ENCODE data around the gene ATG10.
A peak's percentile ranks its signal among the peaks of the same experiment; 100 is the strongest.

Gene ATG10

GRCh38 chr5:81971712-81972491 is at the start of gene ATG10:
Gene ATG10, plus strand, starts transcription at chr5:81972023. Its CDS starts 15,548 bp downstream, at chr5:81987571.
- Histone ChIP-seq H3K9me3 (no peaks in the 10 kb centered on the region), H4K20me1 (no peaks in the 10 kb centered on the region), H3K4me2 (peak within 1 kb of the TSS; percentile 80), H3K36me3 (peaks cover 10% of the 10 kb centered on the region), H3K27me3 (no peaks in the 10 kb centered on the region), H3K27ac (peak within 1 kb of the TSS; percentile 99), H3K9ac (peak within 1 kb of the TSS; percentile 99), H3K4me3 (peak within 1 kb of the TSS; percentile 91), H3K4me1 (peaks cover 20% of the 10 kb centered on the region)
- TF ChIP-seq Cebpa-rat (IDR thresholded peaks at IDR 0.05): no peak

- H3K27me3 ChIP-seq: no peaks in the 10 kb centered on the region
- no peak overlapping the region for H3K4me3 ChIP-seq
- no peak overlapping the region for H3K9ac ChIP-seq
- no peaks in the 10 kb centered on the region for H3K4me1 ChIP-seq
- H3K4me2 ChIP-seq: no peak overlapping the region
- no peaks in the 10 kb centered on the region for H4K20me1 ChIP-seq
- H3K9me3 ChIP-seq: no peaks in the 10 kb centered on the region
- TF ChIP-seq Cebpa-rat (IDR thresholded peaks at IDR 0.05): no peak
- no peaks in the 10 kb centered on the region for H3K36me3 ChIP-seq
- H3K27ac ChIP-seq: no peak overlapping the region
Measured at GRCh38 chr5:81922854-81923279, 49.0 kb upstream of the ATG10 start.

DNA sequence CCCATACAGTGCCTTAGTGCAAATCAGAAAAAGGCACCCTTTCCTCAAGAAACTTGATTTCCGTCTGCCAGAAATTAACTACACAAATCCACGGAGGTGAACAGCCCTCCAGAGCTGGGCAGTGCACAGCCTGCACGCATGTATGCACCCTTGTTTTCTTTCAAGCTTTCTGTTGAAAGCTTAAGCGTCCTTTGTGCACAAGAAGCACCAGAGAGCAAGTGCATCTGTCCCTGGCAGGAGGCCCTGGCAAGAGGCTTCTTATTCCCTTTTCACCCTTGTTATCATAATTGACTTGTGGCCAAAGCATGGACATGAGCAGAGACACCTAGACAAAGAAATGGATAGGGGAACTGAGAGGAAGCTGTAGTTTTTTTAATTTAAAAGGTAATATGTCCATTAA is 47.4 kb upstream of the ATG10 start:
- Histone ChIP-seq H3K36me3 (no peaks in the 10 kb centered on the region), H3K4me3 (no peak overlapping the region), H4K20me1 (no peaks in the 10 kb centered on the region), H3K9me3 (no peaks in the 10 kb centered on the region), H3K27ac (no peak overlapping the region), H3K27me3 (no peaks in the 10 kb centered on the region), H3K9ac (no peak overlapping the region), H3K4me2 (no peak overlapping the region), H3K4me1 (no peaks in the 10 kb centered on the region)
- TF ChIP-seq Cebpa-rat (IDR thresholded peaks at IDR 0.05): no peak

- no peak overlapping the region for H3K4me3 ChIP-seq
- H4K20me1 ChIP-seq: no peaks in the 10 kb centered on the region
- H3K36me3 ChIP-seq: no peaks in the 10 kb centered on the region
- H3K27me3 ChIP-seq: no peaks in the 10 kb centered on the region
- H3K4me2 ChIP-seq: no peak overlapping the region
- no peak overlapping the region for H3K27ac ChIP-seq
- no peaks in the 10 kb centered on the region for H3K9me3 ChIP-seq
- no peak overlapping the region for H3K9ac ChIP-seq
- no peak for TF ChIP-seq Cebpa-rat (IDR thresholded peaks at IDR 0.05)
- H3K4me1 ChIP-seq: no peaks in the 10 kb centered on the region
Measured at GRCh38 chr5:81925009-81925408, 46.8 kb upstream of the ATG10 start.

GRCh38 chr5:81925981-81926380 is 45.8 kb upstream of the ATG10 start:
- Histone ChIP-seq H3K4me3 (no peak overlapping the region), H4K20me1 (no peaks in the 10 kb centered on the region), H3K4me1 (no peaks in the 10 kb centered on the region), H3K4me2 (no peak overlapping the region), H3K27ac (no peak overlapping the region), H3K9me3 (no peaks in the 10 kb centered on the region), H3K9ac (no peak overlapping the region), H3K27me3 (no peaks in the 10 kb centered on the region), H3K36me3 (no peaks in the 10 kb centered on the region)
- TF ChIP-seq Cebpa-rat (IDR thresholded peaks at IDR 0.05): no peak

GRCh38 chr5:81936066-81936465 is 35.8 kb upstream of the ATG10 start:
- H4K20me1 ChIP-seq: no peaks in the 10 kb centered on the region
- H3K9ac ChIP-seq: no peak overlapping the region
- H3K27ac ChIP-seq: no peak overlapping the region
- peaks cover 15% of the 10 kb centered on the region for H3K9me3 ChIP-seq
- H3K4me3 ChIP-seq: no peak overlapping the region
- no peaks in the 10 kb centered on the region for H3K4me1 ChIP-seq
- no peaks in the 10 kb centered on the region for H3K27me3 ChIP-seq
- no peak for TF ChIP-seq Cebpa-rat (IDR thresholded peaks at IDR 0.05)
- no peak overlapping the region for H3K4me2 ChIP-seq
- no peaks in the 10 kb centered on the region for H3K36me3 ChIP-seq

DNA sequence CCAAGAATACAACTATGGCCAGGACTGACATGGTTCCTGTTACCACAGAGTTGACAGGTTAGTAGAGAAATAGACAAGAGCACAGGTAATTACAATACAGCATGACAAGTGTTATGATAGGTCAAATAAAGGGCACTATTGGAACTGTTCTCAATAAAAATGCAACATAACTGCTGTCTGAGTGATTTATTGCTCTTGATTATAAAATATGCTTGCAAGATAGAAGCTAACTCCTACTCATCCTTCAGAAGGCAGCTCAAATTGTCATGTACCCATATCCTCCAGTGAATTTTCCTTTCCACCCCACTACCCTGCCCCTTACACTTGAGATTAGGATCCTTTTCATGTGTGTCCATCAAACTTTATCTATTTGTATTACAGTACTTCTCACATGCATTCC is 35.1 kb upstream of the ATG10 start:
- Histone ChIP-seq H3K36me3 (no peaks in the 10 kb centered on the region), H3K4me2 (no peak overlapping the region), H3K9me3 (peaks cover 22% of the 10 kb centered on the region), H3K27ac (no peak overlapping the region), H3K27me3 (no peaks in the 10 kb centered on the region), H3K9ac (no peak overlapping the region), H4K20me1 (no peaks in the 10 kb centered on the region), H3K4me1 (no peaks in the 10 kb centered on the region), H3K4me3 (no peak overlapping the region)
- no peak for TF ChIP-seq Cebpa-rat (IDR thresholded peaks at IDR 0.05)

DNA sequence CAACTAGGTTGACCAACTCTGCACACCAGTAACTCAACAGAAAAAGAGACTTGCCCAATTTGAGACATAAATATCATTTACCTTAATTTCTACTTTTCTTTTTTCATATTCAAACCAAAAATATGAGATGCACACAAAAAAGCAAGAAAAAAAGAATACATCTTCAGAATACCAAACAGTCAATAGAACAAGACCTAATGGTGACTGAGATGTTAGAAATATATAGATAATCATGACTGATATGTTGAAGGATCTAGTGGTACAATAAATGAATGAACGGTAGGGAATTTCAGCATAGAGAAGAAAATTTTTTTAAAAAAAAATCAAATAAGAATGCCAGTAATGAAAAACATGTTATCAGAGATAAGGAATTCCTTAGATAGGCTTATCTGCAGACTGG is 29.1 kb upstream of the ATG10 start:
- no peak overlapping the region for H3K27ac ChIP-seq
- no peaks in the 10 kb centered on the region for H4K20me1 ChIP-seq
- no peak overlapping the region for H3K9ac ChIP-seq
- peaks cover 36% of the 10 kb centered on the region for H3K9me3 ChIP-seq
- TF ChIP-seq Cebpa-rat (IDR thresholded peaks at IDR 0.05): no peak
- H3K27me3 ChIP-seq: no peaks in the 10 kb centered on the region
- H3K4me1 ChIP-seq: no peaks in the 10 kb centered on the region
- H3K4me3 ChIP-seq: no peak overlapping the region
- H3K36me3 ChIP-seq: no peaks in the 10 kb centered on the region
- H3K4me2 ChIP-seq: no peak overlapping the region

- Histone ChIP-seq H3K36me3 (no peaks in the 10 kb centered on the region), H3K4me3 (no peak overlapping the region), H4K20me1 (no peaks in the 10 kb centered on the region), H3K4me1 (no peaks in the 10 kb centered on the region), H3K9me3 (no peaks in the 10 kb centered on the region), H3K27me3 (no peaks in the 10 kb centered on the region), H3K4me2 (no peak overlapping the region), H3K27ac (no peak overlapping the region), H3K9ac (no peak overlapping the region)
- TF ChIP-seq Cebpa-rat (IDR thresholded peaks at IDR 0.05): no peak
Measured at GRCh38 chr5:81948349-81948748, 23.5 kb upstream of the ATG10 start.

DNA sequence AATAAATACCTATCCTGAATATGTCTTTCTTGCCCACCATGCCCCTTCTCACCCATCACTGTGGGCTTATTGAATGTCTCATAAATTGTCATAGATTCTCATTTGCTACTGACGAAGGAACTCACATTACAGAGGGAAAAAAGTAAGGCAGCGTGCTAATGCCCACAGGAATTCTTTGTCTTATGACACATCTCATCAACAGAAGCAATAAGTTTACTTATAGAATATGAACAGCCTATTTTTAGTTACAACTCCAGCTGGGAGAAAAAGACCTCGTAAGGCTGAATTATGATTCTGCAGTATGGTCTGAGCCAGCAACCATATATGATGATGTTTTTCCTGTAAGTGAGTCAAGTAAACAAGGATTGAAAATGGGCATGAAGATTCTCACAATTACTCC is 22.4 kb upstream of the ATG10 start:
- Histone ChIP-seq H3K27me3 (no peaks in the 10 kb centered on the region), H3K36me3 (no peaks in the 10 kb centered on the region), H4K20me1 (no peaks in the 10 kb centered on the region), H3K4me3 (no peak overlapping the region), H3K4me1 (no peaks in the 10 kb centered on the region), H3K9ac (no peak overlapping the region), H3K9me3 (no peaks in the 10 kb centered on the region), H3K4me2 (no peak overlapping the region), H3K27ac (no peak overlapping the region)
- TF ChIP-seq Cebpa-rat (IDR thresholded peaks at IDR 0.05): no peak
